HG03469 (cell line): ENCODE results near the gene MMRN2.
"Not testable (repeated sequence)": the region's sequence is repeated elsewhere in the genome, so short reads cannot be mapped to it uniquely, and the experiment has no call there.

Source experiments
- ATAC-seq: cut with Tn5 transposase; IDR thresholded peaks from one replicate; pipeline ENCODE4 v1.9.1; 2021; ENCODE audit warnings: mild to moderate bottlenecking, moderate library complexity, moderate number of reproducible peaks; ENCODE audit not compliant: unreplicated experiment

MMRN2 gene

GRCh38 chr10:86956195-86956847 is 1.1 kb downstream of the MMRN2 start:
- ATAC-seq, result no peak

- no peak for ATAC-seq
Measured at GRCh38 chr10:86955501-86956194, 1.8 kb downstream of the MMRN2 start.

GRCh38 chr10:86954681-86955500 is 2.5 kb downstream of the MMRN2 start:
- no peak for ATAC-seq

- no peak for ATAC-seq
Measured at GRCh38 chr10:86953747-86954680, 3.4 kb downstream of the MMRN2 start.

- not testable (repeated sequence) for ATAC-seq
Measured at GRCh38 chr10:86952697-86953096, 4.7 kb downstream of the MMRN2 start.

GRCh38 chr10:86952106-86952505 is 5.3 kb downstream of the MMRN2 start:
- ATAC-seq, result no peak

GRCh38 chr10:86951184-86951761 is 6.1 kb downstream of the MMRN2 start:
- no peak for ATAC-seq

- ATAC-seq, result no peak
Measured at GRCh38 chr10:86950349-86950748, 7.1 kb downstream of the MMRN2 start.

GRCh38 chr10:86947806-86948205 is 9.6 kb downstream of the MMRN2 start:
- ATAC-seq, result not testable (repeated sequence)

GRCh38 chr10:86946213-86947155 is 10.9 kb downstream of the MMRN2 start:
- no peak for ATAC-seq

- no peak for ATAC-seq
Measured at GRCh38 chr10:86945361-86946212, 11.8 kb downstream of the MMRN2 start.

GRCh38 chr10:86944907-86945306 is 12.5 kb downstream of the MMRN2 start:
- ATAC-seq, result no peak

- no peak for ATAC-seq
Measured at GRCh38 chr10:86944471-86944870, 12.9 kb downstream of the MMRN2 start.

GRCh38 chr10:86944031-86944419 is 13.4 kb downstream of the MMRN2 start:
- no peak for ATAC-seq

- ATAC-seq, result no peak
Measured at GRCh38 chr10:86943316-86944030, 13.9 kb downstream of the MMRN2 start.

- ATAC-seq, result no peak
Measured at GRCh38 chr10:86942441-86943315, 14.7 kb downstream of the MMRN2 start.

- ATAC-seq, result no peak
Measured at GRCh38 chr10:86941991-86942421, 15.4 kb downstream of the MMRN2 start.
